ENCODE data around the gene STK38.

Gene STK38

DNA sequence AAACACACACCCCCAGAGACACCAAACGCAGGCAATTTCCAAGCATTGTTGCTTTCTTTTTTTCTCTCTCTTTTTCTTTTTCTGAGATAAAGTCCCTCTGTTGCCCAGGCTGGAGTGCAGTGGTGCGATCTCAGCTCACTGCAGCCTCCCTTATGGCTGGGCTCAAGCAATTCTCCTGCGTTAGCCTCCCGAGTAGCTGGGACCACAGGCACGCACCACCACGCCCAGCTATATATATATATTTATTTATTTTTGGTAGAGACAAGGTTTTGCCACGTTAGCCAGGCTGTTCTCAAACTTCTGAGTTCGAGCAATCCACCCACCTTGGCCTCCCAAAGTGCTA is 32.9 kb upstream of the STK38 start:
- H3F3A ChIP-seq (ENCODE audit: control insufficient read depth, insufficient read depth) = no peaks in the 10 kb centered on the region
- H3K4me1 ChIP-seq (ENCODE audit: control insufficient read depth, low read length) = peaks cover 31% of the 10 kb centered on the region
- H3K79me2 ChIP-seq (ENCODE audit: control insufficient read depth, low read length) = no peaks in the 10 kb centered on the region
- TF ChIP-seq EZH2phosphoT487 (IDR thresholded peaks at IDR 0.05; ENCODE audit: borderline replicate concordance, low read length) = no peak
- TF ChIP-seq, protein P1, sequence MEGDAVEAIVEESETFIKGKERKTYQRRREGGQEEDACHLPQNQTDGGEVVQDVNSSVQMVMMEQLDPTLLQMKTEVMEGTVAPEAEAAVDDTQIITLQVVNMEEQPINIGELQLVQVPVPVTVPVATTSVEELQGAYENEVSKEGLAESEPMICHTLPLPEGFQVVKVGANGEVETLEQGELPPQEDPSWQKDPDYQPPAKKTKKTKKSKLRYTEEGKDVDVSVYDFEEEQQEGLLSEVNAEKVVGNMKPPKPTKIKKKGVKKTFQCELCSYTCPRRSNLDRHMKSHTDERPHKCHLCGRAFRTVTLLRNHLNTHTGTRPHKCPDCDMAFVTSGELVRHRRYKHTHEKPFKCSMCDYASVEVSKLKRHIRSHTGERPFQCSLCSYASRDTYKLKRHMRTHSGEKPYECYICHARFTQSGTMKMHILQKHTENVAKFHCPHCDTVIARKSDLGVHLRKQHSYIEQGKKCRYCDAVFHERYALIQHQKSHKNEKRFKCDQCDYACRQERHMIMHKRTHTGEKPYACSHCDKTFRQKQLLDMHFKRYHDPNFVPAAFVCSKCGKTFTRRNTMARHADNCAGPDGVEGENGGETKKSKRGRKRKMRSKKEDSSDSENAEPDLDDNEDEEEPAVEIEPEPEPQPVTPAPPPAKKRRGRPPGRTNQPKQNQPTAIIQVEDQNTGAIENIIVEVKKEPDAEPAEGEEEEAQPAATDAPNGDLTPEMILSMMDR (IDR thresholded peaks at IDR 0.05; ENCODE audit: low read depth, low read length, poor library complexity, severe bottlenecking) = no peak
- peak overlapping the region; percentile 43 for H3K4me3 ChIP-seq (ENCODE audit: low read length)
- no peaks in the 10 kb centered on the region for H3K9me2 ChIP-seq (replicated peaks; ENCODE audit: control insufficient read depth, low read length)
- peak overlapping the region; percentile 66 for H3K4me2 ChIP-seq (ENCODE audit: low read length)
- no peaks in the 10 kb centered on the region for H3K9me3 ChIP-seq (ENCODE audit: control insufficient read depth, insufficient read depth, low read length)
- H3K27me3 ChIP-seq (ENCODE audit: control insufficient read depth, low read length) = no peaks in the 10 kb centered on the region
- H4K20me1 ChIP-seq (ENCODE audit: control insufficient read depth, insufficient read depth, low read depth, low read length) = no peaks in the 10 kb centered on the region
- no peak overlapping the region for H3K27ac ChIP-seq (ENCODE audit: low read depth, low read length)
- H3K36me3 ChIP-seq (ENCODE audit: control insufficient read depth, low read length) = no peaks in the 10 kb centered on the region

DNA sequence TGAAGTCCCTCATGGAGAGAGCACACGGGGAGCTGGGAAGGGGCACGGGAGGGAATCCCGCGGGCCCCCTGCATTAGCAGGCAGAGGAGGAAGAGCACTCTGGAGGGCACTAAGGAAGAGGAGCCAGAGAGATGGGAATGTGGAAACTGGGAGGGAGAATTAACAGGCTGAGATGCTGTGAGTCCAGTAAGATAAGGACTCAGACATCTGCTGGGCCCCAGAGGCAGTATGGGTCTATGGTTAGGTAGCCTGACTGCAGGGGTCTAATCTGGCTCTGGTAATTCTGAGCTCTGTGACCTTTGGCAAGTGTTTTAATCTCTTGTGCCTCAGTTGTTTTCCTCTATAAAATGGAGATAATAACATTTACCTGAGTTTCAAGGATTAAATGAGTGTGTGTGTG is 31.2 kb upstream of the STK38 start:
- Histone ChIP-seq H4K20me1 (ENCODE audit: control insufficient read depth, insufficient read depth, low read depth, low read length) (no peaks in the 10 kb centered on the region), H3K4me3 (ENCODE audit: low read length) (no peak overlapping the region), H3K27me3 (ENCODE audit: control insufficient read depth, low read length) (no peaks in the 10 kb centered on the region), H3K9me2 (replicated peaks; ENCODE audit: control insufficient read depth, low read length) (no peaks in the 10 kb centered on the region), H3K4me2 (ENCODE audit: low read length) (no peak overlapping the region), H3F3A (ENCODE audit: control insufficient read depth, insufficient read depth) (no peaks in the 10 kb centered on the region), H3K79me2 (ENCODE audit: control insufficient read depth, low read length) (no peaks in the 10 kb centered on the region), H3K4me1 (ENCODE audit: control insufficient read depth, low read length) (peaks cover 32% of the 10 kb centered on the region), H3K36me3 (ENCODE audit: control insufficient read depth, low read length) (no peaks in the 10 kb centered on the region), H3K9me3 (ENCODE audit: control insufficient read depth, insufficient read depth, low read length) (peaks cover 5% of the 10 kb centered on the region), H3K27ac (ENCODE audit: low read depth, low read length) (no peak overlapping the region)
- TF ChIP-seq, protein P1 (IDR thresholded peaks at IDR 0.05; ENCODE audit: low read depth, low read length, poor library complexity, severe bottlenecking) = no peak
- no peak for TF ChIP-seq EZH2phosphoT487 (IDR thresholded peaks at IDR 0.05; ENCODE audit: borderline replicate concordance, low read length)

DNA sequence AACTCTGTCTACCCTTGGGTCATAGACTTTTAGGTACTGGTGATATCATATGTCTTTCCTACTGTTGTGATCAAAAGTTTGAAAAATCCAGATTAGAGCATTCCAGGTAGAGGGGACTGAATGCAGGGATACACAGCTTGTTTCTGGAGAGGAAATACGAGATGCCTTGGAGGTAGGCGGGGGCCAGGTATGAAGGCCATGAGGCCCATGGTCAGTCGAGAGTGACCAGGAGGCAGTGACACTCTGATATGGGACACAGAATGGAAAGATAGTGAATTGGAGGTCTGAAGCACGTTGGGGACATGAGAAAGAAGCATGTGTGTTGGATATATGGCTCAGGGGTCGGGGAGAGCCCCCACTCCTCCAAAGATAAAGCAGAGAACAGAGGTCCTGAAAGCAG is 30.8 kb upstream of the STK38 start:
- H3K4me1 ChIP-seq (ENCODE audit: control insufficient read depth, low read length) = peaks cover 32% of the 10 kb centered on the region
- no peaks in the 10 kb centered on the region for H3F3A ChIP-seq (ENCODE audit: control insufficient read depth, insufficient read depth)
- H3K4me2 ChIP-seq (ENCODE audit: low read length) = no peak overlapping the region
- H3K27me3 ChIP-seq (ENCODE audit: control insufficient read depth, low read length) = no peaks in the 10 kb centered on the region
- H3K4me3 ChIP-seq (ENCODE audit: low read length) = no peak overlapping the region
- no peaks in the 10 kb centered on the region for H4K20me1 ChIP-seq (ENCODE audit: control insufficient read depth, insufficient read depth, low read depth, low read length)
- H3K9me3 ChIP-seq (ENCODE audit: control insufficient read depth, insufficient read depth, low read length) = peaks cover 5% of the 10 kb centered on the region
- H3K79me2 ChIP-seq (ENCODE audit: control insufficient read depth, low read length) = no peaks in the 10 kb centered on the region
- TF ChIP-seq EZH2phosphoT487 (IDR thresholded peaks at IDR 0.05; ENCODE audit: borderline replicate concordance, low read length) = no peak
- TF ChIP-seq, protein P1 (IDR thresholded peaks at IDR 0.05; ENCODE audit: low read depth, low read length, poor library complexity, severe bottlenecking) = no peak
- H3K27ac ChIP-seq (ENCODE audit: low read depth, low read length) = no peak overlapping the region
- H3K9me2 ChIP-seq (replicated peaks; ENCODE audit: control insufficient read depth, low read length) = no peaks in the 10 kb centered on the region
- H3K36me3 ChIP-seq (ENCODE audit: control insufficient read depth, low read length) = no peaks in the 10 kb centered on the region

DNA sequence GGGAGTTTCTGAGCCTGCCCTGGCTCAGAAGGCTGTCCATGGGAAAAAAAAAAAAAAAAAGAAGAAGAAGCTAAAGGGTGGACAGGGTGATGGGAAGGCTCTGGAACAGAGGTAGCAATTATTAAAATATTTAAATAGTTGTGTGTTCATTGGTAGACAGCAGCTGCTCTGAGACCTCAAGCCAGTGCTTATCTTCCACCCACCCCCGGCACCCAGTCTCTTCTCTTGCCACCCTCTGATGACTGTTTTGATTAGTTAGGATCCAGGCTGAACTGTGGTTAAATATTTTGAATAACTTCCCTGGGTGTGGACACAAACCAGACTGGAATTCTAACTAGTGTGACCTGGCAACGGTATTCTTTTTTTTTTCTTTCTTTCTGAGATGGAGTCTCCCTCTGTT is 30.0 kb upstream of the STK38 start:
- Histone ChIP-seq H4K20me1 (ENCODE audit: control insufficient read depth, insufficient read depth, low read depth, low read length) (no peaks in the 10 kb centered on the region), H3K27ac (ENCODE audit: low read depth, low read length) (no peak overlapping the region), H3K27me3 (ENCODE audit: control insufficient read depth, low read length) (no peaks in the 10 kb centered on the region), H3K4me3 (ENCODE audit: low read length) (no peak overlapping the region), H3K36me3 (ENCODE audit: control insufficient read depth, low read length) (no peaks in the 10 kb centered on the region), H3F3A (ENCODE audit: control insufficient read depth, insufficient read depth) (no peaks in the 10 kb centered on the region), H3K9me2 (replicated peaks; ENCODE audit: control insufficient read depth, low read length) (no peaks in the 10 kb centered on the region), H3K4me2 (ENCODE audit: low read length) (no peak overlapping the region), H3K79me2 (ENCODE audit: control insufficient read depth, low read length) (no peaks in the 10 kb centered on the region), H3K4me1 (ENCODE audit: control insufficient read depth, low read length) (peaks cover 32% of the 10 kb centered on the region), H3K9me3 (ENCODE audit: control insufficient read depth, insufficient read depth, low read length) (peaks cover 5% of the 10 kb centered on the region)
- TF ChIP-seq, protein P1 (IDR thresholded peaks at IDR 0.05; ENCODE audit: low read depth, low read length, poor library complexity, severe bottlenecking) = no peak
- TF ChIP-seq EZH2phosphoT487 (IDR thresholded peaks at IDR 0.05; ENCODE audit: borderline replicate concordance, low read length) = no peak
